Caco-2 (cell line): ENCODE data around the gene SEMA6D. TPM values are rescaled to one million over a fixed set of nuclear protein-coding genes. Genes with fewer than 3 reads are reported as not detected.

Experiments used
- BruUV-seq: library from RNA; stranded (reverse); fragments of 400-500 nt; replicated peaks from 2 replicates; lab custom pipeline; 2021; lab: Mats Ljungman, UMichigan
- CTCF ChIA-PET: fragments of 300-600 bp; sonication (Branson Sonifier 250); formaldehyde crosslinking; loops from one replicate; lab custom pipeline; 2022; ENCODE audit warnings: antibody characterized with exemption; lab: Charles Lee
- POLR2A ChIA-PET: fragments of 300-600 bp; sonication (Branson Sonifier 250); formaldehyde crosslinking; loops from one replicate; lab custom pipeline; 2022; ENCODE audit warnings: antibody characterized with exemption; lab: Charles Lee
- DNase-seq, 2 experiments: peaks; one replicate each; pipeline versions ENCODE4 v3.0.0 to v3.0.0-alpha.2; 2020 to 2022
- H3K27me3 ChIP-seq: replicated peaks from 2 replicates; pipeline ENCODE4 v1.6.0; 2011; ENCODE audit warnings: low read length; ENCODE audit not compliant: control insufficient read depth, insufficient read depth
- H3K36me3 ChIP-seq: 2 replicates; pipeline ENCODE4 v1.5.1; 2011; ENCODE audit warnings: low read length; ENCODE audit not compliant: control insufficient read depth, insufficient read depth
- H3K4me1 ChIP-seq: fragments of 250-450 bp; sonication (Bioruptor Pico); 2 replicates; pipeline ENCODE4 v1.5.1; 2020; ENCODE audit warnings: mild to moderate bottlenecking
- H3K4me3 ChIP-seq: 2 replicates; pipeline ENCODE4 v1.5.1; 2011; ENCODE audit warnings: low read depth, mild to moderate bottlenecking, control low read depth, low read length
- H3K9me3 ChIP-seq: fragments of 250-450 bp; sonication (Bioruptor Pico); 2 replicates; pipeline ENCODE4 v1.5.1; 2020; ENCODE audit warnings: mild to moderate bottlenecking, moderate library complexity
- H3K27ac Mint-ChIP-seq: one replicate; pipeline ENCODE4 v1.8.0; 2022; ENCODE audit warnings: mixed read lengths; ENCODE audit not compliant: unreplicated experiment
- H3K27me3 Mint-ChIP-seq: one replicate; pipeline ENCODE4 v1.8.0; 2022; ENCODE audit warnings: mixed read lengths; ENCODE audit not compliant: insufficient read depth, unreplicated experiment
- H3K36me3 Mint-ChIP-seq: one replicate; pipeline ENCODE4 v1.8.0; 2022; ENCODE audit warnings: mild to moderate bottlenecking, mixed read lengths; ENCODE audit not compliant: insufficient read depth, unreplicated experiment
- H3K4me1 Mint-ChIP-seq: one replicate; pipeline ENCODE4 v1.8.0; 2022; ENCODE audit warnings: low read depth, mixed read lengths; ENCODE audit not compliant: unreplicated experiment
- H3K4me3 Mint-ChIP-seq: one replicate; pipeline ENCODE4 v1.8.0; 2022; ENCODE audit warnings: mild to moderate bottlenecking, moderate library complexity, mixed read lengths; ENCODE audit not compliant: unreplicated experiment
- H3K9me3 Mint-ChIP-seq: one replicate; pipeline ENCODE4 v1.8.0; 2022; ENCODE audit warnings: mixed read lengths; ENCODE audit not compliant: unreplicated experiment
- CTCF ChIP-seq, 2 experiments: fragments of 200-600 bp in 1 of 2; IDR thresholded peaks; 1 replicate in 1 of 2; 2 replicates in 1 of 2; pipeline versions ENCODE4 v1.5.1 to v1.8.0; 2011 to 2022; ENCODE audit warnings: antibody characterized with exemption in 1 of 2, control low read depth in 1 of 2, inconsistent platforms in 1 of 2, low read depth in 1 of 2, low read length in 1 of 2, mild to moderate bottlenecking in 1 of 2, moderate library complexity in 1 of 2; ENCODE audit not compliant: insufficient read depth in 1 of 2, severe bottlenecking in 1 of 2, unreplicated experiment in 1 of 2
- intact Hi-C: fragments of 100-400 bp; cut with micrococcal nuclease; formaldehyde crosslinking; loops from one replicate; pipeline ENCODE4 v1.10.0; 2022; ENCODE audit not compliant: unreplicated experiment
- total RNA-seq: library from RNA; stranded (reverse); gene quantifications from 2 replicates; pipeline ENCODE4 v1.2.3, GENCODE V29; 2022

The SEMA6D gene
- total RNA-seq, 1 experiment from 2014 or later, result 0.18 TPM

- intact Hi-C loops, result no loop called here
- no peak for TF ChIP-seq CTCF (IDR thresholded peaks at IDR 0.05; ENCODE audit: insufficient read depth in 1 of 2, low read depth in 1 of 2, low read length in 1 of 2, severe bottlenecking in 1 of 2, unreplicated experiment in 1 of 2)
- Mint-ChIP-seq H3K27me3 (peaks cover 12% of the 10 kb centered on the region), H3K4me1 (no peaks in the 10 kb centered on the region), H3K9me3 (no peaks in the 10 kb centered on the region), H3K36me3 (peaks cover 6% of the 10 kb centered on the region), H3K4me3 (no peak overlapping the region), H3K27ac (no peak overlapping the region)
- H3K4me1 ChIP-seq, result no peaks in the 10 kb centered on the region
- POLR2A ChIA-PET, result no interaction called here
- no peaks in the 10 kb centered on the region for H3K36me3 ChIP-seq
- BruUV-seq, result no TSS peak
- H3K4me3 ChIP-seq, result no peak overlapping the region
- CTCF ChIA-PET, result no interaction called here
- DNase-seq, result no peak
- H3K27me3 ChIP-seq, result no peaks in the 10 kb centered on the region
- no peaks in the 10 kb centered on the region for H3K9me3 ChIP-seq
These were observed 49.7 kb downstream of the SEMA6D start for GRCh38 chr15:47767035-47767434.

DNA sequence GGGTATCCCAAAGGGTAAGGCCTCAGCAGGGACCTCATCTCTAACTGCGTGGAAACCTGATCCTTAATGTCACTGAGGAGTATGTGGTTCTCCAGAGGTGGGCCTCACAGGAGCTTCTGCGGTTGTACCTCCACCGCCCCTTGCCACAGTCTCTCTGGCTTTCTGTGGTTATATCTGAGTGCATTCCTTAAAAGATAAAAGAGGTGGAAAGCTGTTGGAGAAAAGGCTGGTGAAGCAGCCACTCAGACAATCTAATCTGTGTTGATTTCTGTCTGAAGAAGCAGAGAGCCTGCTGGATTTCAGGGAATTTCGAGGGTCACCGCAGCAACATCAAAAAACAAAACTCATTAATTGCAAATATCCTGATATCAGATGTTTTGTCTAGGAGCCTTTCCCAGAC lies 51.4 kb downstream of the SEMA6D start:
- H3K4me3 Mint-ChIP-seq, result no peak overlapping the region

GRCh38 chr15:47769166-47769565 lies 51.9 kb downstream of the SEMA6D start:
- POLR2A ChIA-PET, result no interaction called here
- H3K4me1 ChIP-seq, result no peaks in the 10 kb centered on the region
- TF ChIP-seq CTCF (IDR thresholded peaks at IDR 0.05; ENCODE audit: insufficient read depth in 1 of 2, low read depth in 1 of 2, low read length in 1 of 2, severe bottlenecking in 1 of 2, unreplicated experiment in 1 of 2), result no peak

More for the DNA sequence above, 51.4 kb downstream of the SEMA6D start:
- intact Hi-C loops, result no loop called here
- Histone ChIP-seq H3K9me3 (no peaks in the 10 kb centered on the region), H3K36me3 (no peaks in the 10 kb centered on the region), H3K4me3 (no peak overlapping the region), H3K4me1 (no peaks in the 10 kb centered on the region), H3K27me3 (no peaks in the 10 kb centered on the region)
- ChIA-PET POLR2A (no interaction called here), CTCF (no interaction called here)
- peaks cover 12% of the 10 kb centered on the region for H3K27me3 Mint-ChIP-seq
- no peaks in the 10 kb centered on the region for H3K9me3 Mint-ChIP-seq
- H3K27ac Mint-ChIP-seq, result no peak overlapping the region
- H3K4me1 Mint-ChIP-seq, result no peaks in the 10 kb centered on the region
- peaks cover 6% of the 10 kb centered on the region for H3K36me3 Mint-ChIP-seq
- no TSS peak for BruUV-seq
- no peak for DNase-seq
- TF ChIP-seq CTCF (IDR thresholded peaks at IDR 0.05; ENCODE audit: insufficient read depth in 1 of 2, low read depth in 1 of 2, low read length in 1 of 2, severe bottlenecking in 1 of 2, unreplicated experiment in 1 of 2), result no peak

More at GRCh38 chr15:47769166-47769565, 51.9 kb downstream of the SEMA6D start:
- CTCF ChIA-PET, result no interaction called here
- intact Hi-C loops, result no loop called here
- no peaks in the 10 kb centered on the region for H3K27me3 ChIP-seq
- H3K4me3 ChIP-seq, result no peak overlapping the region
- H3K36me3 ChIP-seq, result no peaks in the 10 kb centered on the region
- H3K9me3 ChIP-seq, result no peaks in the 10 kb centered on the region
- Mint-ChIP-seq H3K4me3 (no peak overlapping the region), H3K4me1 (no peaks in the 10 kb centered on the region), H3K27me3 (peaks cover 12% of the 10 kb centered on the region), H3K36me3 (peaks cover 6% of the 10 kb centered on the region), H3K9me3 (no peaks in the 10 kb centered on the region), H3K27ac (no peak overlapping the region)
- no TSS peak for BruUV-seq
- no peak for DNase-seq
